ENCODE results near the gene HERC5.

Gene HERC5

DNA sequence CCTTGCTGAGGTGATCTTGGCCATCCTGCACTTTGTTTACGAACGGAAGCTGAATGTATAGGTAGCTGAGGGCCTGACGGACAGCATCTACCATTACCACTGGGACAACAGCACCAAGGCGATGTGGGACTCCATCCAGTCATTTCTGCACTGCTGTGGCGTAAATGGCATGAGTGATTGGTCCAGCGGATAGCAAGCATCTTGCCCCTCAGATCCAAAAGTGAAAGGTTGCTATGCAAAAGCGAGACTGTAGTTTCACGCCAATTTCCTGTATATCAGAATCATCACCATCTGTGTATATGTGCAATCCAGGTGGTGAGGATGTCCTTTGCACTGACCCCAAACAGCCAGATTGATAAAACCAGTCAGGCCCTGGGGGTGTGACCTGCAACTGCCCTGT is 70.9 kb downstream of the HERC5 start:
- no peak for DNase-seq (ENCODE audit: low read depth)
- no peak overlapping the region for H3K4me3 ChIP-seq (ENCODE audit: low read length)
- TF ChIP-seq CTCF (conservative IDR thresholded peaks at IDR 0.05; ENCODE audit: low read depth, low read length), result no peak

DNA sequence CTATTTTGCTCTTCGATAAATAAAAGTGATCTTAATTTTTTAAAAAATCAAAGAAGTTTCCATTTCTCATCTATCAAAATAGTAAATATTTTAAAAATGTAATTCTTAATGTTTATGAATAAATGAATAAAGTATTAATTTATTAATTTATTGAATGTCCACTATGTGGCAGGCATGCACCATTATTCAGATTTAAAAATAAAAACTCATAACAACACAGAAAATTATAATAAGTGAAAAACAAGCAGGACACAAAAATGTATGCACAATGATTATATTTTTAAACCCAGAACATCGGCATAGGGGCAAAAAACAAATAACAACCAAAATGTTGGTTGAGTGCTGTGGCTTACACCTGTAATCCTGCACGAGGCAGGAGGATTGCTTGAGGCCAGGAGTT is 71.9 kb downstream of the HERC5 start:
- no peak overlapping the region for H3K4me3 ChIP-seq (ENCODE audit: low read length)
- peak; percentile 3 for TF ChIP-seq CTCF (conservative IDR thresholded peaks at IDR 0.05; ENCODE audit: low read depth, low read length)
- DNase-seq (ENCODE audit: low read depth), result no peak

DNA sequence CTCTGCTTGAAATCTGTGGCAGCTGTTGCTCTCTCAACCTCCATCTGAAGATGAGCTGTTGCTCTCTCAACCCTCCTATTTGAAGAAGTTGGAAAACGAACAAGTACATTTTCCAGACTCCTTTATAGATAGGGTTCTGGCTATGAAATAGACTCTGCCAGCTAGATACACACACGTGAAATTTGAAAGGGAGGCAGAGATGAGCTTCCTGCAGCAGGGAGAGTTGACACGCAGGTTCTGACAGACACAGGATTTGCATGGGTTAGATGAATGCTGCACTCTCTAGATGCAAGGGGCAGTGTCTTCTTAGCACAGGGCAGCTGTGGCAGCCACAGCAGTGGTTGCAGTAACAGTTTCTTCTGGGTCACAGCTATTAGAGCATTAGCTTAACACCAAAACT is 74.6 kb downstream of the HERC5 start:
- no peak overlapping the region for H3K4me3 ChIP-seq (ENCODE audit: low read length)
- DNase-seq (ENCODE audit: low read depth), result no peak
- TF ChIP-seq CTCF (conservative IDR thresholded peaks at IDR 0.05; ENCODE audit: low read depth, low read length), result no peak

GRCh38 chr4:88533088-88533790 is 76.3 kb downstream of the HERC5 start:
- TF ChIP-seq CTCF (conservative IDR thresholded peaks at IDR 0.05; ENCODE audit: low read depth, low read length), result no peak
- H3K4me3 ChIP-seq (ENCODE audit: low read length), result no peak overlapping the region
- DNase-seq (ENCODE audit: low read depth), result no peak

DNA sequence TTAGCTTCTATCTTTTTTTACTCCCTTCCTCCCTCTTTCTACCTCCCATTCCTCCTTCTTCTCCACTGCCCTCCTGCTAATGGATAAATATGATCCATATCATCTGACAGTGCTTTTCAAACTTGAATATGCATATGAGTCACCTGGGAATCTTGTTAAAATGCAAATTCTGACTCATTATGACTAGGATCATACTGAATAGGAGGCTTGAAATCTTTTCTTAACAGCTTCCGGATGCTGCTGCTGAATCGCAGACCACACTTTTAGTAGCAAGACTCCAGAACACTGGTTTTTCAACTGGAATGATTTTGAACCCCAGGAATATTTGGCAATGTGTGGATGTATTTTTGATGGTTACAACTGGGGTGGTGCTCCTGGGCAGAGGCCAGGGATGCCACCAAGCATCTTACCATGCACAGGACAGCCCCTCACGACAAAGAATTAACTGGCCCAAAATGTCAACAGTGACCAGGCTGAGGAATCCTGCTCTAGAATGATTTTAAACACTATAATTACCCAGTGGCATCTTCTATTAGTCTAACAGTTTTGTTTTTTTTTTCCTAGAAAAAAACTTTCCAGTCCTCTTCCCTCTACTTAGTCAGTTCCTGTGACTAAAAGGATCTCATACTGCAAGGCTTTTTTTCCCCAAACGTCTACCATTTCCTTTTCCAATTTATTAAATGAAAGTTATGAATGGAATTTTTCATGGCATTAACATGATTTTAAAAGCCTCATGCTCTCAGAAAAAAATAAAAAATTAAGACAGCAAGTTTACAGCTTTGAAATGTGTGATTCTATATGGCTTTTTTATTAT is 77.2 kb downstream of the HERC5 start:
- DNase-seq (ENCODE audit: low read depth), result no peak
- TF ChIP-seq CTCF (conservative IDR thresholded peaks at IDR 0.05; ENCODE audit: low read depth, low read length), result no peak
- no peak overlapping the region for H3K4me3 ChIP-seq (ENCODE audit: low read length)

GRCh38 chr4:88535090-88535755 is 78.3 kb downstream of the HERC5 start:
- no peak overlapping the region for H3K4me3 ChIP-seq (ENCODE audit: low read length)
- no peak for DNase-seq (ENCODE audit: low read depth)
- no peak for TF ChIP-seq CTCF (conservative IDR thresholded peaks at IDR 0.05; ENCODE audit: low read depth, low read length)
